SH-SY5Y (cell line): Measurements from ENCODE around the gene TENT4A.

Source experiments
- GATA2 ChIP-seq: IDR thresholded peaks from 2 replicates; pipeline ENCODE4 v1.6.1; 2011; ENCODE audit warnings: mild to moderate bottlenecking, low read depth, low read length
- GATA3 ChIP-seq: IDR thresholded peaks from 2 replicates; pipeline ENCODE4 v1.6.1; 2011; ENCODE audit warnings: low read depth, mild to moderate bottlenecking, low read length, moderate library complexity

DNA sequence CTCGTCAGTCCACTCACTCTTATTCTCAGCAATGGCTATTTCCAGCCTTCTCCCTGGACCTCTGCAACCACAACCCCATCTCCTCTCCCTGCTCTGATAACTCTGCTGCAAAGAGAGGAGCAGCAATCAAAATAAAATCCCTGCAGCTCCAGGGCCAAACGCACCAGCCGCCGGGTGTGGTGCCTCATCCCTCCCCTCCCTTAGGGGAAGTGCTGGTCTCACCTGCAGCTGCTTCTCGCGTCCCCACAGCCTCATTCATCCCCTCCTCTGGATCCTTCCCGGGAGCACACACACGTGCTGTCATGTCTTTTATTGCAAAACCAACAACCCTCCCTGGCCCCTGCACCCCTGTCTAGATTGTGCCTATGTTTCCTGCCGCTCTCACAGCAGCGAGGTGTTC is 77.8 kb downstream of the TENT4A start:
- no peak for TF ChIP-seq GATA2
- no peak for TF ChIP-seq GATA3
